ENCODE data around the gene DLG3. TPM values are rescaled to one million over a fixed set of nuclear protein-coding genes. Genes with fewer than 3 reads are reported as not detected.

DLG3 gene
- total RNA-seq, 1 donor from 2014 or later = 41.8 TPM

Other genes with a start within 250 kb of the DLG3 start
- not detected in 2 replicates for gene AWAT1, start 210.2 kb upstream of the DLG3 start, total RNA-seq (ENCODE audit: low replicate concordance)
- gene P2RY4, start 184.6 kb upstream of the DLG3 start, total RNA-seq (ENCODE audit: low replicate concordance) = not detected in 2 replicates
- not detected in 2 replicates for gene ARR3, start 176.5 kb upstream of the DLG3 start, total RNA-seq (ENCODE audit: low replicate concordance)
- not detected in 2 replicates for gene RAB41, start 162.7 kb upstream of the DLG3 start, total RNA-seq (ENCODE audit: low replicate concordance)
- gene PDZD11, start 154.9 kb upstream of the DLG3 start, total RNA-seq (ENCODE audit: low replicate concordance) = 41.5 and 44.0 TPM in 2 replicates
- 8.6 and 29.8 TPM in 2 replicates for gene KIF4A, start 154.7 kb upstream of the DLG3 start, total RNA-seq (ENCODE audit: low replicate concordance)
- 2.0 and 4.0 TPM in 2 replicates for gene GDPD2, start 21.5 kb upstream of the DLG3 start, total RNA-seq (ENCODE audit: low replicate concordance)